Measurements from ENCODE around the gene GPR146. TPM values are rescaled to one million over a fixed set of nuclear protein-coding genes. Genes with fewer than 3 reads are reported as not detected.

GPR146 gene
- total and polyA plus RNA-seq, 2 of the 13 experiments (the other 11 are each of a cell fraction or from before 2014, with no cell fraction given): 2.0 to 15.9 TPM

DNA sequence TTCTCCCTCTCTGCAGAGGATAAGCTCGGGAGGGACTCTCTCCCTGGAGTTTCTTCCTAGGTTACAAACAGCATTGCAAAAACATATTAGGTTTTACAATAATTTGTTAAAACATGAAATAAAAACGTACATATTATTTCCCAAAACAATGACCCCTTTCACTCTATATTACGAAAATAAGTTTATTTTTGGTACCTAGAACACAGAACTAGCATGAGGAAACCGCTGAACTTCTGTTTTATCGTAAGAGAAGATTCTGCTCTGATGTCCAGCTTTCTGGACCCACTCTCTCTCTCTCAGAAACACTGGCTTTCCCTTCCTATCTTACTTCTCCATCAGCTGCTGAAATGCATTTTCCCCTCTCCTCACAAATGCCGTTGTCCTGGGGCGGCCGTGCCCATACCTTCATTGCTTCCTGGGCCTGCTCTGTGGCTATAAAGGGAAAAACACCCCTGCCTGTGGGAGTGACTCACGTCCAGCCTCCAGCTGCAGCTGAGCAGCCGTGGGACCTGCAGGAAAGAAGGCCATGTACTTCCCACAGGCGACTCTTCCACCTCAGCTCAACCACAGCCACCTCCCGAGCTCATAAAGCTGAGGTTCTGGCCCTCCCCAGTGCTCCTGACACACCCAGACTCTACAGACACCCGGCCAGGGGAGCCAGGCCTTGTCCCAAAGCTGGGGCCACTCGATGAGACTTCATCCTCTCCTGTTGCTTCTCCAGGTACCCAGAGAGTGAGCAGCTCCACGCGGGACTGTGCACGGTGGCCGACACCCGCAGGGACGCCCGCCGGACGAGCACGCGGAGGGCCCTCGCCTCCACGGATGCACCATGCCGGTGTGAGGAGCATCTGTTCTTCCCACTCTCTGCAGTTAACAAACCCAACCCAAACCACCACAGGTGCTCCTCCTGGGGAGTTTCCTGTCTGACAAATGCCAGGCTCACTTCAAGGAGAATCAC lies 46.6 kb downstream of the GPR146 start:
- ChIA-PET POLR2A (interaction anchor here (1.8 to 5.1 kb wide), 3 partner anchors 12 to 79 kb away, joined by 9 to 59 read pairs (median 12); no protein-coding TSS in a partner anchor), CTCF (ENCODE audit: low intra/inter-chr PET ratio, low total read pairs) (interaction anchor here (1.5 kb wide), 1 partner anchor 99 kb away, joined by 3 read pairs; no protein-coding TSS in a partner anchor)
- H3K27ac ChIP-seq (ENCODE audit: extremely low read length, insufficient read depth, low read length): peak overlapping the region; percentile 8
- no peaks in the 10 kb centered on the region for H4K20me1 ChIP-seq (ENCODE audit: insufficient read depth, low read length)
- ATAC-seq (no peak), FAIRE-seq (no peak), DNase-seq (ENCODE audit: low spot score) (no peak)
- no peak overlapping the region for H3K4me2 ChIP-seq (ENCODE audit: low read depth, low read length)
- H3K36me3 ChIP-seq (replicated peaks in 1 of 2; ENCODE audit: control insufficient read depth in 1 of 2, insufficient read depth in 2 of 2, low read length in 2 of 2): peaks cover 11 to 16% of the 10 kb centered on the region in 2 experiments; a peak in 4 of 5 replicates
- peaks cover 68% of the 10 kb centered on the region for H3K4me1 ChIP-seq (ENCODE audit: insufficient read depth, low read length)
- H3K27me3 ChIP-seq (ENCODE audit: control insufficient read depth in 1 of 2, insufficient read depth in 2 of 2, low read length in 2 of 2): no peaks in the 10 kb centered on the region
- in situ Hi-C loops (cut with HindIII; ENCODE audit: extremely low pct_ligation_motif_present, low pct_unique_long_range_greater_than_20kb): no loop called here
- H2AFZ ChIP-seq (ENCODE audit: low read length): no peak overlapping the region
- no peaks in the 10 kb centered on the region for H3K9me3 ChIP-seq (ENCODE audit: low read length)
- no TSS peak for BruUV-seq (replicated peaks)
- H3K79me2 ChIP-seq (ENCODE audit: insufficient read depth, low read length): peaks cover 44% of the 10 kb centered on the region
- H3K9ac ChIP-seq (ENCODE audit: insufficient read depth, low read depth, low read length): no peak overlapping the region
- H3K4me3 ChIP-seq (replicated peaks in 1 of 3; ENCODE audit: insufficient read depth in 1 of 3, low read depth in 2 of 3, low read length in 3 of 3): no peak overlapping the region
- WGBS (ENCODE audit: low lambda C conversion rate): 93% methylated on average over 25 of the region's 28 CpGs
- intact Hi-C loops (cut with micrococcal nuclease; ENCODE audit: unreplicated experiment): no loop called here
- TF ChIP-seq RBM22 (optimal IDR thresholded peaks at IDR 0.05; ENCODE audit: low read length) (peak; percentile 39), ZNF460 (CRISPR knock-in tag; IDR thresholded peaks at IDR 0.05; ENCODE audit: borderline replicate concordance) (no peak), ZNF546 (CRISPR knock-in tag; conservative IDR thresholded peaks at IDR 0.05) (no peak), ZFP1 (CRISPR knock-in tag; IDR thresholded peaks at IDR 0.05) (no peak), ZNF335 (CRISPR knock-in tag; IDR thresholded peaks at IDR 0.05) (no peak), KAT2B (IDR thresholded peaks at IDR 0.05; ENCODE audit: borderline replicate concordance, low read depth, low read length) (no peak), ZNF331 (CRISPR knock-in tag; IDR thresholded peaks at IDR 0.05) (no peak), AGO2 (optimal IDR thresholded peaks at IDR 0.05; ENCODE audit: low read depth, low read length) (peak; percentile 90), SAP130 (CRISPR knock-in tag; IDR thresholded peaks at IDR 0.05; ENCODE audit: low read depth) (no peak), SMC3 (IDR thresholded peaks at IDR 0.05; ENCODE audit: low read length) (no peak)
- TF ChIP-seq, protein P1, sequence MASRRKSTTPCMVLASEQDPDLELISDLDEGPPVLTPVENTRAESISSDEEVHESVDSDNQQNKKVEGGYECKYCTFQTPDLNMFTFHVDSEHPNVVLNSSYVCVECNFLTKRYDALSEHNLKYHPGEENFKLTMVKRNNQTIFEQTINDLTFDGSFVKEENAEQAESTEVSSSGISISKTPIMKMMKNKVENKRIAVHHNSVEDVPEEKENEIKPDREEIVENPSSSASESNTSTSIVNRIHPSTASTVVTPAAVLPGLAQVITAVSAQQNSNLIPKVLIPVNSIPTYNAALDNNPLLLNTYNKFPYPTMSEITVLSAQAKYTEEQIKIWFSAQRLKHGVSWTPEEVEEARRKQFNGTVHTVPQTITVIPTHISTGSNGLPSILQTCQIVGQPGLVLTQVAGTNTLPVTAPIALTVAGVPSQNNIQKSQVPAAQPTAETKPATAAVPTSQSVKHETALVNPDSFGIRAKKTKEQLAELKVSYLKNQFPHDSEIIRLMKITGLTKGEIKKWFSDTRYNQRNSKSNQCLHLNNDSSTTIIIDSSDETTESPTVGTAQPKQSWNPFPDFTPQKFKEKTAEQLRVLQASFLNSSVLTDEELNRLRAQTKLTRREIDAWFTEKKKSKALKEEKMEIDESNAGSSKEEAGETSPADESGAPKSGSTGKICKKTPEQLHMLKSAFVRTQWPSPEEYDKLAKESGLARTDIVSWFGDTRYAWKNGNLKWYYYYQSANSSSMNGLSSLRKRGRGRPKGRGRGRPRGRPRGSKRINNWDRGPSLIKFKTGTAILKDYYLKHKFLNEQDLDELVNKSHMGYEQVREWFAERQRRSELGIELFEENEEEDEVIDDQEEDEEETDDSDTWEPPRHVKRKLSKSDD (CRISPR knock-in tag; IDR thresholded peaks at IDR 0.05; ENCODE audit: low read depth): no peak
- TF ChIP-seq, protein P2, sequence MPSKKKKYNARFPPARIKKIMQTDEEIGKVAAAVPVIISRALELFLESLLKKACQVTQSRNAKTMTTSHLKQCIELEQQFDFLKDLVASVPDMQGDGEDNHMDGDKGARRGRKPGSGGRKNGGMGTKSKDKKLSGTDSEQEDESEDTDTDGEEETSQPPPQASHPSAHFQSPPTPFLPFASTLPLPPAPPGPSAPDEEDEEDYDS (CRISPR knock-in tag; IDR thresholded peaks at IDR 0.05): no peak
- TF ChIP-seq, protein P3, sequence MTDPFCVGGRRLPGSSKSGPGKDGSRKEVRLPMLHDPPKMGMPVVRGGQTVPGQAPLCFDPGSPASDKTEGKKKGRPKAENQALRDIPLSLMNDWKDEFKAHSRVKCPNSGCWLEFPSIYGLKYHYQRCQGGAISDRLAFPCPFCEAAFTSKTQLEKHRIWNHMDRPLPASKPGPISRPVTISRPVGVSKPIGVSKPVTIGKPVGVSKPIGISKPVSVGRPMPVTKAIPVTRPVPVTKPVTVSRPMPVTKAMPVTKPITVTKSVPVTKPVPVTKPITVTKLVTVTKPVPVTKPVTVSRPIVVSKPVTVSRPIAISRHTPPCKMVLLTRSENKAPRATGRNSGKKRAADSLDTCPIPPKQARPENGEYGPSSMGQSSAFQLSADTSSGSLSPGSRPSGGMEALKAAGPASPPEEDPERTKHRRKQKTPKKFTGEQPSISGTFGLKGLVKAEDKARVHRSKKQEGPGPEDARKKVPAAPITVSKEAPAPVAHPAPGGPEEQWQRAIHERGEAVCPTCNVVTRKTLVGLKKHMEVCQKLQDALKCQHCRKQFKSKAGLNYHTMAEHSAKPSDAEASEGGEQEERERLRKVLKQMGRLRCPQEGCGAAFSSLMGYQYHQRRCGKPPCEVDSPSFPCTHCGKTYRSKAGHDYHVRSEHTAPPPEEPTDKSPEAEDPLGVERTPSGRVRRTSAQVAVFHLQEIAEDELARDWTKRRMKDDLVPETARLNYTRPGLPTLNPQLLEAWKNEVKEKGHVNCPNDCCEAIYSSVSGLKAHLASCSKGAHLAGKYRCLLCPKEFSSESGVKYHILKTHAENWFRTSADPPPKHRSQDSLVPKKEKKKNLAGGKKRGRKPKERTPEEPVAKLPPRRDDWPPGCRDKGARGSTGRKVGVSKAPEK (CRISPR knock-in tag; IDR thresholded peaks at IDR 0.05; ENCODE audit: borderline replicate concordance): no peak

Data from HepG2 (cell line).